ENCODE measurements around the gene DBN1. TPM values are rescaled to one million over a fixed set of nuclear protein-coding genes. Genes with fewer than 3 reads are reported as not detected.

DBN1 gene
- total RNA-seq, 1 donor from 2014 or later = 274 TPM

GRCh38 chr5:177440990-177441780 is 32.2 kb downstream of the DBN1 start:
- H3K27me3 Mint-ChIP-seq (ENCODE audit: low read depth) = no peaks in the 10 kb centered on the region
- no peak for DNase-seq (ENCODE audit: low spot score)
- no peak overlapping the region for H3K4me3 Mint-ChIP-seq (ENCODE audit: unreplicated experiment)
- peaks cover 16% of the 10 kb centered on the region for H3K4me1 Mint-ChIP-seq (ENCODE audit: low read depth)
- no peak overlapping the region for H3K27ac Mint-ChIP-seq (ENCODE audit: unreplicated experiment)
- TF ChIP-seq, protein P1, sequence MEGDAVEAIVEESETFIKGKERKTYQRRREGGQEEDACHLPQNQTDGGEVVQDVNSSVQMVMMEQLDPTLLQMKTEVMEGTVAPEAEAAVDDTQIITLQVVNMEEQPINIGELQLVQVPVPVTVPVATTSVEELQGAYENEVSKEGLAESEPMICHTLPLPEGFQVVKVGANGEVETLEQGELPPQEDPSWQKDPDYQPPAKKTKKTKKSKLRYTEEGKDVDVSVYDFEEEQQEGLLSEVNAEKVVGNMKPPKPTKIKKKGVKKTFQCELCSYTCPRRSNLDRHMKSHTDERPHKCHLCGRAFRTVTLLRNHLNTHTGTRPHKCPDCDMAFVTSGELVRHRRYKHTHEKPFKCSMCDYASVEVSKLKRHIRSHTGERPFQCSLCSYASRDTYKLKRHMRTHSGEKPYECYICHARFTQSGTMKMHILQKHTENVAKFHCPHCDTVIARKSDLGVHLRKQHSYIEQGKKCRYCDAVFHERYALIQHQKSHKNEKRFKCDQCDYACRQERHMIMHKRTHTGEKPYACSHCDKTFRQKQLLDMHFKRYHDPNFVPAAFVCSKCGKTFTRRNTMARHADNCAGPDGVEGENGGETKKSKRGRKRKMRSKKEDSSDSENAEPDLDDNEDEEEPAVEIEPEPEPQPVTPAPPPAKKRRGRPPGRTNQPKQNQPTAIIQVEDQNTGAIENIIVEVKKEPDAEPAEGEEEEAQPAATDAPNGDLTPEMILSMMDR (IDR thresholded peaks at IDR 0.05) = no peak
- no peaks in the 10 kb centered on the region for H3K9me3 Mint-ChIP-seq (ENCODE audit: low read depth)
- H3K36me3 Mint-ChIP-seq (ENCODE audit: low read depth) = peaks cover 18% of the 10 kb centered on the region

- Mint-ChIP-seq H3K9me3 (ENCODE audit: low read depth) (no peaks in the 10 kb centered on the region), H3K36me3 (ENCODE audit: low read depth) (peaks cover 18% of the 10 kb centered on the region)
- no peak for DNase-seq (ENCODE audit: low spot score)
Measured at GRCh38 chr5:177440211-177440989, 33.0 kb downstream of the DBN1 start.

DNA sequence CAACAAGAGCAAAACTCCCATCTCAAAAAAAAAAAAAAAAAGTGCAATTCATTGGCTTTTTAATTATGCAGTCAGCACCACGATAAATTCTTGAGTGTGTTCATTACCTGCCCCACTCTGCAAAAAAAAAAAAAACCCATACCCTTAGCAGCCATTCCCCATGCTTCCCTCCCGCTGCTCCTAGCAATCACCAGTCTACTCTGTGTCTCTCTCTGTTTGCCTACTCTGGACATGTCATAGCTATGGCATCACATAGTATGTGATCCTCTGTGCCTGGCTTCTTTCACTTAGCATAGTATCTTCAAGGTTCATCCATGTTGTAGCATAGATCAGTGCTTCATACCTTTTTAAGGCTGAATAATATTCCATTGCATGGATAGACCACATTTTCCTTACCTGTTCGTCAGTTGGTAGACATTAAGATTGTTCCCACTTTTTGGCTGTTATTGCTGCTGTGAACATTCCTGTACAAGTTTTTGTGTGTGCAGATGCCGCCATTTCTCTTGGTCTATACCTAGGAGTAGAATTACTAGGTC is 33.8 kb downstream of the DBN1 start:
- peaks cover 18% of the 10 kb centered on the region for H3K36me3 Mint-ChIP-seq (ENCODE audit: low read depth)
- H3K27me3 Mint-ChIP-seq (ENCODE audit: low read depth) = no peaks in the 10 kb centered on the region
- no peak overlapping the region for H3K4me3 Mint-ChIP-seq (ENCODE audit: unreplicated experiment)
- H3K27ac Mint-ChIP-seq (ENCODE audit: unreplicated experiment) = no peak overlapping the region
- H3K4me1 Mint-ChIP-seq (ENCODE audit: low read depth) = peaks cover 10% of the 10 kb centered on the region
- no peaks in the 10 kb centered on the region for H3K9me3 Mint-ChIP-seq (ENCODE audit: low read depth)
- no peak for DNase-seq (ENCODE audit: low spot score)
- TF ChIP-seq, protein P1 (IDR thresholded peaks at IDR 0.05) = no peak

More at GRCh38 chr5:177440211-177440989, 33.0 kb downstream of the DBN1 start:
- no peaks in the 10 kb centered on the region for H3K27me3 Mint-ChIP-seq (ENCODE audit: low read depth)
- no peak overlapping the region for H3K4me3 Mint-ChIP-seq (ENCODE audit: unreplicated experiment)
- TF ChIP-seq, protein P1 (IDR thresholded peaks at IDR 0.05) = no peak
- H3K4me1 Mint-ChIP-seq (ENCODE audit: low read depth) = peaks cover 10% of the 10 kb centered on the region
- H3K27ac Mint-ChIP-seq (ENCODE audit: unreplicated experiment) = no peak overlapping the region

DNA sequence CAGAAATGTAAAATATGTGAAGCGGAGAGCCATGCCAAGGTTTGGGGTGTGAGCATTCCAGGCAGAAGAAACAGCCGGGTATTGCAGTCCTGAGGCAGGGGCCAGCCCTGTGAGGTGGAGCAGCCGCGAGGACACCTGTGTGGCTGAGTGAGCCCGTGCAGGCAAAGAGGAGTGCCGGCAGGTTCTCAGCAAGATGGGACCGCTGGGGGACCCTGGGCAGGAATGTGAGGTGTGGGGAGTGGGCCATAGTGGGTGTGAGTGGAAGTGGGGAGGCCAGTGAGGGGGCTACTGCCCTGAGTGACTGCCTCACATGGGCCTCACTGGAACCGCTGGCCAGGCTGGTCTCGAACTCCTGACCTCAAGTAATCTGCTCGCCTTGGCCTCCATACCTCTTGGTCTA is 35.0 kb downstream of the DBN1 start:
- TF ChIP-seq, protein P1 (IDR thresholded peaks at IDR 0.05) = no peak
- Mint-ChIP-seq H3K4me1 (ENCODE audit: low read depth) (peaks cover 10% of the 10 kb centered on the region), H3K4me3 (ENCODE audit: unreplicated experiment) (no peak overlapping the region), H3K9me3 (ENCODE audit: low read depth) (no peaks in the 10 kb centered on the region), H3K36me3 (ENCODE audit: low read depth) (peaks cover 20% of the 10 kb centered on the region), H3K27ac (ENCODE audit: unreplicated experiment) (no peak overlapping the region), H3K27me3 (ENCODE audit: low read depth) (no peaks in the 10 kb centered on the region)
- DNase-seq (ENCODE audit: low spot score) = no peak

- no peak overlapping the region for H3K27ac Mint-ChIP-seq (ENCODE audit: unreplicated experiment)
- TF ChIP-seq, protein P1 (IDR thresholded peaks at IDR 0.05) = no peak
Measured at GRCh38 chr5:177437623-177438022, 35.8 kb downstream of the DBN1 start.

More at GRCh38 chr5:177437623-177438022, 35.8 kb downstream of the DBN1 start:
- Mint-ChIP-seq H3K36me3 (ENCODE audit: low read depth) (peaks cover 23% of the 10 kb centered on the region), H3K4me3 (ENCODE audit: unreplicated experiment) (no peak overlapping the region), H3K4me1 (ENCODE audit: low read depth) (peaks cover 10% of the 10 kb centered on the region), H3K27me3 (ENCODE audit: low read depth) (no peaks in the 10 kb centered on the region), H3K9me3 (ENCODE audit: low read depth) (no peaks in the 10 kb centered on the region)
- DNase-seq (ENCODE audit: low spot score) = no peak

All from chondrocyte (in vitro differentiated cells).